OCI-LY3 (cell line): ENCODE results near the gene CRYGN.

Experiments
- H2AFZ ChIP-seq: fragments of 200-600, 300-600 bp; shearing (Covaris generic); 2 replicates; pipeline ENCODE4 v1.6.0; 2014; ENCODE audit warnings: antibody characterized with exemption, low read depth, low read length
- H3K27ac ChIP-seq: fragments of 200-600, 300-600 bp; sonication (generic); 2 replicates; pipeline ENCODE4 v1.5.1; 2014; ENCODE audit warnings: mild to moderate bottlenecking, low read length, moderate library complexity, mixed read lengths
- H3K27me3 ChIP-seq: fragments of 200-600, 300-600 bp; sonication (generic); 2 replicates; pipeline ENCODE4 v1.6.1; 2014; ENCODE audit warnings: low read depth, low read length, mixed read lengths
- H3K36me3 ChIP-seq: fragments of 200-600, 300-600 bp; sonication (generic); replicated peaks from 2 replicates; pipeline ENCODE3; 2014; ENCODE audit warnings: low read depth, low read length, mixed read lengths
- H3K4me1 ChIP-seq: fragments of 300-600, 200-600 bp; sonication (generic); 2 replicates; pipeline ENCODE4 v1.6.1; 2014; ENCODE audit warnings: low read length, mixed read lengths
- H3K4me2 ChIP-seq: fragments of 200-600, 300-600 bp; sonication (generic); 2 replicates; pipeline ENCODE4 v1.6.1; 2014; ENCODE audit warnings: low read length, mixed read lengths
- H3K4me3 ChIP-seq: fragments of 300-600, 200-600 bp; sonication (generic); 2 replicates; pipeline ENCODE4 v1.5.1; 2014; ENCODE audit warnings: antibody characterized with exemption, mild to moderate bottlenecking, low read length, moderate library complexity
- H3K79me2 ChIP-seq: fragments of 300-600, 200-600 bp; shearing (Covaris generic); 2 replicates; pipeline ENCODE4 v1.6.1; 2014; ENCODE audit warnings: mild to moderate bottlenecking, low read length, mixed read lengths
- H3K9ac ChIP-seq: fragments of 300-600, 200-600 bp; shearing (Covaris generic); 2 replicates; pipeline ENCODE4 v1.6.0; 2014; ENCODE audit warnings: mild to moderate bottlenecking, low read length, moderate library complexity
- H3K9me3 ChIP-seq: fragments of 200-600, 300-600 bp; shearing (Covaris generic); 2 replicates; pipeline ENCODE4 v1.6.1; 2014; ENCODE audit warnings: low read length, mixed read lengths; ENCODE audit not compliant: insufficient read depth
- H4K20me1 ChIP-seq: fragments of 200-600, 300-600 bp; sonication (generic); 2 replicates; pipeline ENCODE4 v1.6.1; 2016; ENCODE audit warnings: low read length, mixed read lengths; ENCODE audit not compliant: insufficient read depth
- CTCF ChIP-seq: fragments of 200-600, 300-600 bp; sonication (generic); IDR thresholded peaks from 2 replicates; pipeline ENCODE4 v1.5.1; 2014; ENCODE audit warnings: antibody characterized with exemption, low read length, low read depth
- EZH2phosphoT487 ChIP-seq: fragments of 200-600 bp; shearing (Covaris generic); IDR thresholded peaks from 2 replicates; pipeline ENCODE4 v1.6.1; 2018; ENCODE audit warnings: antibody characterized with exemption, mixed run types, low read depth

Gene CRYGN

DNA sequence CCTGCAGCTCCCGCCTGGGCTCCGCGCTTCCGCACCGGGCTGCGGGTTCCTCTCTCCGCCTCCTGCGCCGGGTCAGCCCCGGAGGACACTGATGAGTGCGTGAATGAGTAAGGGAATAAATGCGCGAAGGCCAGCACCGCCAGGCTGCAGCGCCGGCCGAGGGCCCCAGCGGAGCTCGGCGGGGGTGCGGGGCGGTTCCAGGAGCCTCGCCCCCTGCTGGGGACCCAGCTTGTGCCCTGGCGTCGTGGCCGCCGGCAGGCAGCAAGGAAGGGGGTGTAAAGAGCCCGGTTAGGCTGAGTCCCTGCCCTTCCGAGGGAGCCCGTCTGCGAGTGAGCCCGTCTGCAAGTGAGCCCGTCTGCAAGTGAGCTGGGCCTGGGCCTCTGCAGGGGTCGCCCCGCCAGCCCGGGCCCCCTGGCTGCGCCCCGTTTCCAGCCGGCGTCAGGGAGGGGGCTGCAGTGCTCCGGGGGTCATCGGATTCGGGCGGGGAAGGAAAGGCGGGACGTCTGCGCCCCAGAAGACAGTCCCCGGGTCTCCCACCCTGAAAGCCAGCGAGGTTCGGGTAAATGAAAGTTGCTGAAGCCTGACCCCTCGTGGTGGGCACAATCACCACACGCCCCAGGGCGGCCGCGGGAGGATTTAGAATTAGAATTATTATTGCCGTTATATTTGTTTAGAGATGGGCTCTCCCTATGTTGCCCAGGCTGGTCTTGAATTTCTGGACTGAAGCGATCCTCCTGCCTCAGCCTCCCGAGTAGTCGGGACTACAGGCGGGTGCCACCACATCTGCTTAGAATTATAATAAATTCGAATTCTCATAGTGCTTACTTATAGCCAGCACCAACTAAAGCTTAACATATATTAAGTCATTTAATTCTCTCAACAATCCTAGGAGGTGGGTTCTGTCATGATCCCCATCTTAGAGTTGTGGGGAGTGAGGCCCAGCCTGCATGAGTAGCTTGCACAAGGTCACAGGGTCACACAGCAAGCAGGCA lies 8.6 kb upstream of the CRYGN start:
- H3K79me2 ChIP-seq, result no peaks in the 10 kb centered on the region
- H3K4me3 ChIP-seq, result no peak overlapping the region
- H3K4me2 ChIP-seq, result no peak overlapping the region
- no peaks in the 10 kb centered on the region for H3K4me1 ChIP-seq
- no peaks in the 10 kb centered on the region for H3K36me3 ChIP-seq
- peaks cover 45% of the 10 kb centered on the region for H3K27me3 ChIP-seq
- no peak overlapping the region for H3K9ac ChIP-seq
- H4K20me1 ChIP-seq, result no peaks in the 10 kb centered on the region
- no peaks in the 10 kb centered on the region for H3K9me3 ChIP-seq
- H2AFZ ChIP-seq, result no peak overlapping the region
- H3K27ac ChIP-seq, result no peak overlapping the region
- TF ChIP-seq CTCF (peak; percentile 28), EZH2phosphoT487 (no peak)

GRCh38 chr7:151447901-151448260 lies 7.9 kb upstream of the CRYGN start:
- no peak overlapping the region for H3K9ac ChIP-seq
- H2AFZ ChIP-seq, result no peak overlapping the region
- H3K27ac ChIP-seq, result no peak overlapping the region
- no peaks in the 10 kb centered on the region for H3K9me3 ChIP-seq
- no peaks in the 10 kb centered on the region for H3K4me1 ChIP-seq
- no peak for TF ChIP-seq EZH2phosphoT487
- TF ChIP-seq CTCF, result no peak
- no peaks in the 10 kb centered on the region for H4K20me1 ChIP-seq
- H3K27me3 ChIP-seq, result peaks cover 44% of the 10 kb centered on the region
- H3K36me3 ChIP-seq, result no peaks in the 10 kb centered on the region
- no peak overlapping the region for H3K4me2 ChIP-seq
- H3K79me2 ChIP-seq, result no peaks in the 10 kb centered on the region
- no peak overlapping the region for H3K4me3 ChIP-seq

DNA sequence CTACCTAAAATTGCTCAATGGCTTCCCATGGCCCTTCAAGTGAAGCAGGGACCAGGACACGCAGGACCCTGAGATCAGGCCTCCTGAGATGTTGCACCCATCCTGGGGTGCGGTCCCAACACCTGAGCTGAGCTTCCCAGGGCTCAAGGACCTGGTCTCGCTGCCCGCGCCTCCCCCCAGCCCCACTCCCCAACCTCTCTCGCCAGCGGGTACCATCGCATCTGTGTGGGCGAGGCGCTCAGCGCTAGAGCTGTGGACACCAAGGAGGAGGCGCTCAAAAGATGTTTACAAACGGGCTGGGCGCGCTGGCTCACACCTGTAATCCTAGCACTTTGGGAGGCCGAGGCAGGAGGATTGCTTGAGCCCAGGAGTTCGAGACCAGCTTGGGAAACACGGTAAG lies 7.4 kb upstream of the CRYGN start:
- Histone ChIP-seq H3K4me1 (no peaks in the 10 kb centered on the region), H3K36me3 (no peaks in the 10 kb centered on the region), H3K27ac (no peak overlapping the region), H3K79me2 (no peaks in the 10 kb centered on the region), H3K9me3 (no peaks in the 10 kb centered on the region), H2AFZ (no peak overlapping the region), H3K4me2 (no peak overlapping the region), H4K20me1 (no peaks in the 10 kb centered on the region), H3K27me3 (peaks cover 44% of the 10 kb centered on the region), H3K9ac (no peak overlapping the region), H3K4me3 (no peak overlapping the region)
- TF ChIP-seq EZH2phosphoT487, result no peak
- no peak for TF ChIP-seq CTCF

- no peaks in the 10 kb centered on the region for H3K36me3 ChIP-seq
- TF ChIP-seq CTCF (no peak), EZH2phosphoT487 (no peak)
- H3K79me2 ChIP-seq, result no peaks in the 10 kb centered on the region
- H3K4me1 ChIP-seq, result no peaks in the 10 kb centered on the region
- no peak overlapping the region for H3K4me3 ChIP-seq
- peaks cover 45% of the 10 kb centered on the region for H3K27me3 ChIP-seq
- H2AFZ ChIP-seq, result no peak overlapping the region
- no peak overlapping the region for H3K4me2 ChIP-seq
- no peak overlapping the region for H3K27ac ChIP-seq
- H3K9ac ChIP-seq, result no peak overlapping the region
- H4K20me1 ChIP-seq, result no peaks in the 10 kb centered on the region
- H3K9me3 ChIP-seq, result no peaks in the 10 kb centered on the region
Measured at GRCh38 chr7:151446412-151446811, 6.5 kb upstream of the CRYGN start.
